GM23338 (cell line): ENCODE data around the gene JMJD7. TPM values are rescaled to one million over a fixed set of nuclear protein-coding genes. Genes with fewer than 3 reads are reported as not detected.

ENCODE experiments used
- ATAC-seq: fragments of 200-7000 bp; cut with Tn5 transposase; 3 replicates; pipeline ENCODE4 v1.9.1; 2020
- DNase-seq: peaks from one replicate; pipeline ENCODE4 v3.0.0-alpha.2; 2015; ENCODE audit warnings: low spot score
- H2AFZ ChIP-seq: fragments of 200-600 bp; sonication (generic); 2 replicates; pipeline ENCODE4 v1.8.0; 2016; ENCODE audit warnings: antibody characterized with exemption, mild to moderate bottlenecking, moderate library complexity
- H3F3A ChIP-seq: fragments of 200-600 bp; sonication (generic); replicated peaks from 2 replicates; pipeline ENCODE4 v1.8.0; 2017; ENCODE audit warnings: antibody characterized with exemption, mixed run types, low read depth
- H3K27ac ChIP-seq: fragments of 200-600 bp; sonication (generic); 2 replicates; pipeline ENCODE4 v1.6.1; 2016; ENCODE audit warnings: low read depth
- H3K27me3 ChIP-seq: fragments of 200-600 bp; sonication (generic); 2 replicates; pipeline ENCODE4 v1.8.0; 2016; ENCODE audit warnings: mild to moderate bottlenecking, mixed run types, moderate library complexity; ENCODE audit not compliant: insufficient read depth
- H3K36me3 ChIP-seq: fragments of 200-600 bp; sonication (generic); 2 replicates; pipeline ENCODE4 v1.8.0; 2016; ENCODE audit warnings: mild to moderate bottlenecking; ENCODE audit not compliant: insufficient read depth
- H3K4me1 ChIP-seq: fragments of 200-600 bp; sonication (generic); 2 replicates; pipeline ENCODE4 v1.8.0; 2016; ENCODE audit warnings: mild to moderate bottlenecking, moderate library complexity; ENCODE audit not compliant: insufficient read depth
- H3K4me2 ChIP-seq: fragments of 200-600 bp; sonication (generic); 2 replicates; pipeline ENCODE4 v1.7.1; 2017; ENCODE audit warnings: mixed run types
- H3K4me3 ChIP-seq: fragments of 200-600 bp; sonication (generic); 2 replicates; pipeline ENCODE4 v1.6.1; 2016; ENCODE audit warnings: mixed run types
- H3K79me2 ChIP-seq: fragments of 200-600 bp; sonication (generic); replicated peaks from 2 replicates; pipeline ENCODE4 v1.8.0; 2017; ENCODE audit warnings: mild to moderate bottlenecking; ENCODE audit not compliant: insufficient read depth
- H3K9me2 ChIP-seq: fragments of 200-600 bp; sonication (generic); 2 replicates; pipeline ENCODE4 v1.8.0; 2017; ENCODE audit not compliant: insufficient read depth
- H4K20me1 ChIP-seq: fragments of 200-600 bp; sonication (generic); replicated peaks from 2 replicates; pipeline ENCODE4 v1.8.0; 2017; ENCODE audit warnings: mild to moderate bottlenecking; ENCODE audit not compliant: insufficient read depth
- H3K27ac Mint-ChIP-seq: 2 replicates; pipeline ENCODE4 v1.8.0; 2020; ENCODE audit warnings: inconsistent platforms, mild to moderate bottlenecking, moderate library complexity, mixed read lengths
- H3K27me3 Mint-ChIP-seq: 3 replicates; pipeline ENCODE4 v1.8.0; 2022; ENCODE audit warnings: low read depth, mild to moderate bottlenecking, moderate library complexity, mixed read lengths, inconsistent platforms; ENCODE audit not compliant: insufficient read depth, poor library complexity
- H3K36me3 Mint-ChIP-seq: 3 replicates; pipeline ENCODE4 v1.8.0; 2021; ENCODE audit warnings: low read depth, mild to moderate bottlenecking, inconsistent platforms, moderate library complexity, mixed read lengths
- H3K4me1 Mint-ChIP-seq: 3 replicates; pipeline ENCODE4 v1.8.0; 2020; ENCODE audit warnings: mild to moderate bottlenecking, inconsistent platforms, mixed read lengths
- H3K4me3 Mint-ChIP-seq: 3 replicates; pipeline ENCODE4 v1.8.0; 2021; ENCODE audit warnings: moderate library complexity, mild to moderate bottlenecking, inconsistent platforms, mixed read lengths
- H3K9me3 Mint-ChIP-seq: 3 replicates; pipeline ENCODE4 v1.8.0; 2020; ENCODE audit warnings: moderate library complexity, mild to moderate bottlenecking, inconsistent platforms, mixed read lengths
- CREB1 ChIP-seq: fragments of 250-450 bp; sonication (Bioruptor Pico); IDR thresholded peaks from 2 replicates; pipeline ENCODE4 v1.5.0; 2020; ENCODE audit warnings: low read depth, mild to moderate bottlenecking, moderate library complexity
- ETS1 ChIP-seq: IDR thresholded peaks from 2 replicates; pipeline ENCODE4 v1.6.1; 2016; ENCODE audit warnings: antibody characterized with exemption
- EZH2phosphoT487 ChIP-seq: fragments of 200-600 bp; sonication (generic); IDR thresholded peaks from one replicate; pipeline ENCODE4 v1.8.1; 2018; ENCODE audit warnings: antibody characterized with exemption; ENCODE audit not compliant: unreplicated experiment
- JUNB ChIP-seq: IDR thresholded peaks from one replicate; pipeline ENCODE4 v1.6.1; 2016; ENCODE audit warnings: antibody characterized with exemption; ENCODE audit not compliant: unreplicated experiment
- REST ChIP-seq: IDR thresholded peaks from one replicate; pipeline ENCODE4 v1.6.1; 2018; ENCODE audit warnings: antibody characterized with exemption; ENCODE audit not compliant: unreplicated experiment
- STAT1 ChIP-seq: IDR thresholded peaks from one replicate; pipeline ENCODE4 v1.6.1; 2016; ENCODE audit warnings: antibody characterized with exemption; ENCODE audit not compliant: unreplicated experiment
- ZNF114 ChIP-seq: fragments of 250-450 bp; sonication (Bioruptor Pico); IDR thresholded peaks from 2 replicates; pipeline ENCODE4 v1.5.0; 2020; ENCODE audit warnings: mild to moderate bottlenecking, moderate library complexity
- ZNF331 ChIP-seq: fragments of 250-450 bp; sonication (Bioruptor Pico); IDR thresholded peaks from 2 replicates; pipeline ENCODE4 v1.5.0; 2020; ENCODE audit warnings: low read depth, mild to moderate bottlenecking, moderate library complexity
- ZNF462 ChIP-seq: fragments of 250-450 bp; sonication (Bioruptor Pico); IDR thresholded peaks from 2 replicates; pipeline ENCODE4 v1.5.0; 2020; ENCODE audit warnings: mild to moderate bottlenecking, moderate library complexity
- polyA plus RNA-seq: library from polyadenylated mRNA; unstranded; fragments of >200 nt; fragmentation: Nextera tagmentation; extraction: Ambion mirVana; gene quantifications from 2 replicates; pipeline ENCODE4 v1.2.1, GENCODE V29; 2016
- total RNA-seq: library from RNA; depleted of rRNA; stranded (reverse); fragments of >200 nt; shearing (Covaris generic); gene quantifications from 2 replicates; pipeline ENCODE4 v1.2.3, GENCODE V29; 2014

Gene JMJD7
- total and polyA plus RNA-seq, 2 experiments from 2014 or later, result 8.5 to 9.2 TPM

GRCh38 chr15:41879321-41879845 lies 51.5 kb downstream of the JMJD7 start (continued):
- TF ChIP-seq REST, result no peak
- TF ChIP-seq EZH2phosphoT487, result no peak
- TF ChIP-seq ETS1, result no peak

- no peak overlapping the region for H3K4me2 ChIP-seq
- H3K4me3 ChIP-seq, result no peak overlapping the region
- no peaks in the 10 kb centered on the region for H3K36me3 ChIP-seq
- no peak overlapping the region for H3K27ac ChIP-seq
- DNase-seq (no peak), ATAC-seq (no peak)
- H2AFZ ChIP-seq, result no peak overlapping the region
- Mint-ChIP-seq H3K36me3 (no peaks in the 10 kb centered on the region; the same call in 2 of the 3 replicates), H3K4me3 (no peak overlapping the region), H3K27me3 (peaks cover 39% of the 10 kb centered on the region), H3K27ac (no peak overlapping the region), H3K9me3 (no peaks in the 10 kb centered on the region; the same call in 2 of the 3 replicates), H3K4me1 (peaks cover 10% of the 10 kb centered on the region)
- no peaks in the 10 kb centered on the region for H3K79me2 ChIP-seq
- H3K27me3 ChIP-seq, result peaks cover 31% of the 10 kb centered on the region
- no peaks in the 10 kb centered on the region for H3K9me2 ChIP-seq
- H3K4me1 ChIP-seq, result no peaks in the 10 kb centered on the region
- H4K20me1 ChIP-seq, result no peaks in the 10 kb centered on the region
- 0 out of 2 replicates have a peak, but pooled peaks cover 4% of the 10 kb centered on the region for H3F3A ChIP-seq
- TF ChIP-seq ZNF331 (CRISPR knock-in tag) (no peak), ZNF114 (no peak), ZNF462 (CRISPR knock-in tag) (no peak), STAT1 (no peak), REST (no peak), JUNB (no peak), EZH2phosphoT487 (no peak), CREB1 (CRISPR knock-in tag) (no peak)
These were observed 52.4 kb downstream of the JMJD7 start for GRCh38 chr15:41880156-41880877.
